Suppressor macrophage (primary cell): ENCODE results near the gene BEST4.
"Not testable (repeated sequence)": the region's sequence is repeated elsewhere in the genome, so short reads cannot be mapped to it uniquely, and the experiment has no call there.

Source experiments
- DNase-seq, 4 experiments: peaks; one replicate each; pipeline ENCODE4 v3.0.0-alpha.2; 2020 to 2022

Gene BEST4

GRCh38 chr1:44819608-44820327, 31.8 kb upstream of the BEST4 start:
- peak; percentile 86 to 95 (median 90) for DNase-seq

GRCh38 chr1:44819196-44819607, 31.2 kb upstream of the BEST4 start:
- DNase-seq: no peak

- no peak for DNase-seq
Measured at GRCh38 chr1:44817771-44818495, 30.0 kb upstream of the BEST4 start.

- no peak for DNase-seq
Measured at GRCh38 chr1:44817307-44817706, 29.3 kb upstream of the BEST4 start.

- DNase-seq: not testable (repeated sequence)
Measured at GRCh38 chr1:44815926-44816325, 28.0 kb upstream of the BEST4 start.

- peak in 2 of 4 experiments; percentile 2 to 30 for DNase-seq
Measured at GRCh38 chr1:44812822-44813543, 25.0 kb upstream of the BEST4 start.

GRCh38 chr1:44811234-44811633, 23.3 kb upstream of the BEST4 start:
- peak in 1 of 4 experiments; percentile 13 for DNase-seq

GRCh38 chr1:44810762-44811105, 22.8 kb upstream of the BEST4 start:
- DNase-seq: not testable (repeated sequence)

- peak; percentile 65 to 85 (median 76) for DNase-seq
Measured at GRCh38 chr1:44810101-44810761, 22.3 kb upstream of the BEST4 start.

GRCh38 chr1:44808938-44809917, 21.3 kb upstream of the BEST4 start:
- peak; percentile 89 to 95 (median 92) for DNase-seq

GRCh38 chr1:44808063-44808937, 20.3 kb upstream of the BEST4 start, which contains the start of gene BTBD19:
Gene BTBD19, plus strand, starts transcription at chr1:44808523. Its CDS starts 298 bp downstream, at chr1:44808821.
- DNase-seq: peak in 2 of 4 experiments; percentile 83 to 86

- peak; percentile 98 to 99 (median 99) for DNase-seq
Measured at GRCh38 chr1:44807364-44808062, 19.5 kb upstream of the BEST4 start.

- DNase-seq: no peak
Measured at GRCh38 chr1:44806704-44807363, 18.9 kb upstream of the BEST4 start, which contains the start of gene DYNLT4. Gene DYNLT4, minus strand, starts transcription at chr1:44807351. Its CDS starts 683 bp downstream, at chr1:44806668.

GRCh38 chr1:44806025-44806703, 18.2 kb upstream of the BEST4 start:
- no peak for DNase-seq

- no peak for DNase-seq
Measured at GRCh38 chr1:44805311-44806024, 17.5 kb upstream of the BEST4 start.

- peak in 1 of 4 experiments; percentile 18 for DNase-seq
Measured at GRCh38 chr1:44803312-44804095, 15.5 kb upstream of the BEST4 start.

GRCh38 chr1:44803062-44803311, 15.0 kb upstream of the BEST4 start:
- no peak for DNase-seq
